Measurements from ENCODE around the gene RASGRF2.

The RASGRF2 gene

DNA sequence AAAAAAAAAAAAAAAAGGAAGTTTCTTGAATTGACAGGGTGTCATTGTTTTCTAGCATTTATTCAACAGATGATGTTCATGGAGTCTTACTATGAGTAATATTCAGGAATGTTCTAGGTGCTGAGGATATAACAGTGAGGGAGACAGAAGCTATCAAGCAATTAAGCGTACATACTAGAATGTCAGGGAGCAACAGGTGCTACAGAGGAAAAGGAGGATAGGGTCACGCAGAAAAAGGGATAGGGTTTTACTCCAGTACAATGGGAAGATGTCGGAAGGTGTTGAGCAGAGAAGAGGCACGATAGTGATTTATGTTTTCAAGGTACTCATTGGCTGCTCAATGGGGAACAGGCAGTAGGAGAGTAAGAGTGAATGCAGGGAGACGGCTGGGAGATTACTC, 6.6 kb upstream of the RASGRF2 start:
- no peak for DNase-seq

DNA sequence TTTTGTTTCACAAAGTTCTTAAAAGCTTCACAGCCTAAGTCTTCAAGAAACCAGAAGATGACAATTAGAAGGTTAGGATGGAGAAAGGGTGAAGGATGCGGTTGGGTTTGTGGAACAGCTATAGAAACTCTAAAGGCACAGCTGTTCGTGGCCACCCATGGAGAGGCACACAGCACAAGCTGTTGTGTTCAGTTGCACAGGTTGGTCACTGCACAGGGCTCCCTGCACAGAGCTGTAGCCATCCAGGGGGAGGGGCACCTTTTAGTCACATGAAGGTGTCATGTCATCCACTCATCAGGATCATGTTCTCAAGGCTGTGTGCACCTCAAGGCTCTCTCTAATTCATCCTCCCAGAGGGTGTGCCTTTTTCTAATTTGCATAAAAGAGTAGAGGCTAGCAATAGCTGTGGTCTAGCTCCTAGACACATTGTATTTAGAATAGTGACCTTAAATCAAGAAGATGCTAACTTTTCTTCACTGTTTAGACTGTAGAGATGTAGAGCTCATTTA, 5.0 kb upstream of the RASGRF2 start:
- DNase-seq = no peak

DNA sequence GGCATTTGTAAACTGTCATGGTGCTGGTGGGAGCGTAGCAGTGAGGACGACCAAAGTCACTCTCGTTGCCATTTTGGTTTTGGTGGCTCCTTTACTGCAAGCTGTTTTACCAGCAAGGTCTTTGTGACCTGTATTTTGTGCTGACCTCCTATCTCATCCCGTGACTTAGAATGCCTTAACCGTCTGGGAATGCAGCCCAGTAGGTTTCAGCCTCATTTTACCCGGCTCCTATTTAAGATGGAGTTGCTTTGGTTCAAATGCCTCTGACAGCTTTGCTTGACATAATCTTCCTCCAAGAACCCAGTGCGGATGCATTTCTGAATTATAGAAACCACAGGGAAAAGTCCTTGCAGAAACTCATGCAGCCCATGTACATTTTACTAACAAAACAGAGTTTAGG, 3.9 kb upstream of the RASGRF2 start:
- no peak for DNase-seq

DNA sequence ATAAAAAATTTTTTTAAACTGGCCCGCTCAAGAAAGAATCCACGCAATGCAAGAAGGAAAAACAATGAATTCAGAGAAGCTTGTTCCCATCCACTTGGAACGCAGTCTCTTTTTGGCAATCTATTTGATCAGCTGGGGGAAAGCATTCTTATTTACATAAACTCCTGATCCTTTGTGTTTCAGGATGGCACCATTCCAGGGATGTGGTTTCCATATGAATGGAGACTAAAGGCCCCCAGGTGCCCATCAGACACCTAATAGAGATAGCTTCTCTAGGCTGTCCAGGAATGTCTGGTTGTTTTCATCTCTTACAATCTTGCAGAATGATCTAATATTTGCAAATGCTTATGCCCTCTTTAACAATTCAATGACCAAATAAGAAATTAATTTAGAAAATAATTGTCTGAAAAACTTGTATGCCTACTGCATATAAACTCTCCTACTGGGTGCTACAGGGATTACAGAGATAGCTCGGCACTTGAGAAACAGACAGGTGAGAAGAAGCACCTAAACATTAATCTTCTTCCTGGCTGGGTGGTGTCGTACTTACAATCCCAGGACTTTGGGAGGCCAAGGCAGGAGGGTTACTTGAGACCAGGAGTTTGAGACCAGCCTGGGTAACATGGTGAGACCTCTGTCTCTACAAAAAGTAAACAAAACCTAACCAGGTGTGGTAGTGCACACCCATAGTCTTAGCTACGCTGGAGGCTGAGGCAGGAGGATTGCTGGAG, 3.0 kb upstream of the RASGRF2 start:
- DNase-seq = no peak

DNA sequence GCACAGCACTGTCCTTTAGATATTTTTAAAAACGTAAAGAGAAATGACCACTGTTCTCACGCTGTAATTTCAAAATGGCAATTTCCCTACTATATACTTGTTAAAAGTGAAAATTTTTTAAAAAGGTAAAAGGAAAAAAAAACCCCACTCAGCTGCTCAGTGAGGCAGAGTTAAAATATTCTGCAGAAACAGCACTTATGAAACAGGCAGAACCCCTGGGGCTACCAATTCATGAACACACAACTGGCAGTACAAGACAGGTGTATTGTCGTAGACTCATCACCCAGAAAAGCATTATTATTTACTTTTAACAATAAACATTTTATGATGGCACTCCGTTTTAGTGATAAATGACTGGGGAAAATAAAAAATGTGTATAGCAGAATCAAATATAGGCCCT, 1.5 kb upstream of the RASGRF2 start:
- DNase-seq = no peak

DNA sequence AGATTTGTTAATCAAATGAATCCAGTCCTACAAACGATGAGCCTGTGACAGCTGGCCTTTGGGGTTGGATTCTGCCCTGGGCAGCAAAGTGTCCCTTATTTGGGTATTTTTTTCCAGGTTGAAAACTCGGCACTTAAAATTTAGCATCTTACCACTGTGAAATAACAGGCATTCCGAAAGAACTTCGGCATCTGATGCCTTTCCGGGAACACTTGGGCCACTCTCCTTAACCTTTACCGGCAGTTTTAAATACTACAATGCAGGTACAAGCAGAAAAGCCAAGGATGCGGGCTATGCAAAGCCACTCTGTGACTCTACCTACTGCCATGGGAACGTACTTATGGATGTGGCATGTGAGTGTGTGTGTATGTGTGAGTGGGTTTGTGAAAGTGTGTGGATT, 1.0 kb upstream of the RASGRF2 start:
- DNase-seq = no peak

DNA sequence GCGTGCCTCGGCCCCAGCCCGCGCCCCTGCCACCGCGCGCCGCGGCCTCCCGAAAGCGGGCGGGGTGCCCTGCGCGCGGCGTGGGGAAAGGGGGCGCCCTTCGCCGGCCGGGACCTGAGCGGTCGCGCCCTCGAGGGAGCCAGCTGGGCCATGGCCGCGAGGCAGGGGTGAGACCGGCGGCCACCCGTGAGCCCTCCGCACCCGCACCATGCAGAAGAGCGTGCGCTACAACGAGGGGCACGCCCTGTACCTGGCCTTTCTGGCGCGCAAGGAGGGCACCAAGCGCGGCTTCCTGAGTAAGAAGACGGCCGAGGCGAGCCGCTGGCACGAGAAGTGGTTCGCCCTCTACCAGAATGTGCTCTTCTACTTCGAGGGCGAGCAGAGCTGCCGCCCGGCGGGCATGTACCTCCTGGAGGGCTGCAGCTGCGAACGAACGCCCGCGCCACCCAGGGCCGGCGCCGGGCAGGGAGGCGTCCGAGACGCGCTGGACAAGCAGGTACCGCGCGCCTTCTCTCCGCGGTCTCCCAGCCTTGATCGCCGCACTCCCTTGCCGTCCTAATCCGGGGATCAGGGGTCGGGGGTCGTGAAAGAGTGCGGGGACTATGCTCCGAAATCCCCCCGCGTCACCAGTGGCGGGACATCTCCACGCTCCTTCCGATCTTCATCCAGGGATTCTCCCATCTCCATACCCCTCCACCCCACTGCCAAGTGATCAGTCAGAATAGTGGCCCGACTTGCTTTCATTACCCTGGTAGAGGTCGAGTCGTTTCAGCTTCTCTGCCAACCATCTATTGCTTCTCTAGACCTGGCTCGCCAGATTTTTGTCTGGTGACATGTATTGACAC, 590 bp downstream of the RASGRF2 start:
- peak; percentile 32 to 51 for DNase-seq

DNA sequence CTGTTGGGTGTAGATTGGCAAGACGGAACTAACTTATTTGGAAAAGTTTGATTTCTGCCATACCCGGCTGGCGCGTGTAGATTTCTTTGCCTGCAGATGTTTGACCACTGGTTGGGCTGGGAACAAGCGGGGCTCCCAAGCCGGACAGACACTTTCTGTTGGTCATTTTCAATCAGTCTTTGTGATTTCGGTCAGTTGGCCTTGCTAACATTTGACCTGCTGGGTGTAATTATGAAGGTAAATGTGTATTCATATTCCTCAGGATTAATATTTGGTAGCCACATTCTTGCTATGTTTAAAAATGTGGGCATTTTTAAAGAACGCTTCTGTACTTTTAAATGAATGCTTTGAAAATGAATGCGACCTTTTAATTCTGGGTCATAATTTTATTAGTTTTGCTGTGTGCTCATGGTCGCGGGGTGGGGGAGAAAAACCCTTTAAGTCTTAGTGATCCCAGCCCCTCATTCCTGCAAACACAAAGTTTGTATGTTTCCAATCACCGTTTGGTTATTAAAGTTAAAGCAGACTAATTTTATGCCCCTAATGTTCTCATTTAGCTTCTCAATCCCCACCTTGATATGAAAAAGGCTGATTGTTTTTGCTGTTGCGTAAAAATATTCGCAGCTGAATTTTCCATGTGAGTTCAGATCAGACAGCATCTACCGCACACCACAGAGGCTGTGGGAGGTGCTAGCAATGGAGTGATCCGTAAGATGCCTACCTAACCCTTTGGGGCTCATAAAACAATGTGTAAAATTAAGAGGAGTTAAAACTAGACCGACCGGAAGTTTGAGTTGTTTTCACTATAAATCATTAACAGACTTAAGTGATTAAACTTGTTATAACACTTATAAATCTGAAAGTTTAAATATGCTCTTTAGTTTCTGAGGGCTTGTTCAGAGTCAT, 1.5 kb downstream of the RASGRF2 start:
- peak; percentile 30 to 59 for DNase-seq

DNA sequence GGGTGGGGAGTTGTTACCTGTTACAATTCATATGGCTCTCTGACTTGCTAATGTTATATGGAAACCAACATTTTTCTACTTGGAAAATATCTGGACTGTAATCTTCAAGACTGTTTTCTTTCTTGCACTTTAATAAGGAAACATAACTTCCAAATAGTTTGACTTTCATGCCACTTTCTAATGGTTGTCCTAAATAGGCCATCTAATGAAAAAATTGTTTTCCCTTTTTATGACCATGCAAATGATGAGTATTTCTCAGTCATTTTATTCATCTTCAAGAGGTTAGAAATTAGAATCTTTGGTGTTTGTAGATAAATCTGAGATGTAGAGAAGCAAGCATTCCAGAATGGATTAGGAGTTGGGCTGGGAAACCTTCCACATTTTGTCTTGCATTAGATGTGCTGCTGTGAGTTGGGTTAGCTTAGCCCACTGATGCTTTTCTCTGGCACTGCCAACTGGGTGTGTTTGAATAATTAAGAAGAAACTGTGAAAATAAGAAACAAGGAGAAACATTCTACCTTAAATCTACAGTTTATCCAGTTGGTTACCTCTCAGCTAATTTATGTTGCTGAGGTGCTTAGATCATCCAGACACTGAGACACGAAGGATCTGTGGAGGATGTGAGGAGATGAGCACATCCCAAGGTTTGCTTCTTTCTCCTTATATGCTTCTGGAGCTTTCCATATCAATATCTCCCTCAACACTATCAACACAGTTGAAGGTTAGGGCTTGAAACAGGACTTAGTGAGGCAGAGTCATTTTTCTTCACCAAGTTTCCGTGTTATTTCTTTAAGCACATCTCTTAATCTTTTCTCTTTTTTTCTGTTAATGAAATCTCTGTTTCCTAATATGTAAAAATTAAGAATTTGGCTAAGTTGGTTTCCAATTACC, 2.7 kb downstream of the RASGRF2 start:
- no peak for DNase-seq

DNA sequence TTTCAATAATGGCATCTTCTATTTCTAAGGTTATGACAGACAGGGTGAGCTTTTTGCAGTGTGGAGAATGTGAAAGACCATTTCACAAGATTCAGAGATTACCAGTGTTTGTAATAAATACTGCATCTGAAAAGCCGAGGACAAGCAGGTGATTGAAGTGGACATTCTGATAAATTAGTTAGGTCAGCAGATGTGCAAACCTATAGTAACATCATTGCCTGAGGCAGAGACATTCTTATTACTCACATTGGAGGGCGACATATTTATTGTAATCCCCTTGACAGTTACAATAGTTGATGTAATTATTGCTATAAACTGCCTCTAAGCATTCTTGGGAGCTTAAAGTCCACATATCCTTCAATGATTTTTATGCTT, 3.3 kb downstream of the RASGRF2 start:
- no peak for DNase-seq

DNA sequence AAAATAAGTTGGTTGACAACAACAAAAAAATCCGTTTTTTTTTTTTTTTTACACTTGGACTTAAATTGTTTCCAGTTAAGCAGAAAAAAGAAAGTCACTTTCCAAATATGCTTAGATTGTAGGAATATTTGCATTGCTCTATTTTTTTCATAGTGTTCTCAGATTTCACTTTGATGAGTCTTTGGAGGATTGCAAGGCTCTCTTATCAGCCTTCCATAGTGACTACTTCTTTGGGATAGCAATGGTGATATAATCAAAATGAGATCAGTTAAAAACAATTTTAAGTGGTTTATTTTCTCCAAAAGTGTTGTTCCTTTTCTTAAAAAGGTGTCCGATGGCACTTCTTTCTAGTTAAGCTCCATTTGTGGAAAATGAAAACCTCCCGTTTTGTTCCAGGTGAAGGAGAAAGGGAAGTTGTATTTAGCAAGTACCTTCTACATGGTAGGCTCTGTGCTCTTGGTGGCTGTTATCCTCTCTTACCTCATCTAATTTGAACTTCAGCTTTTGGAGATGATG, 3.9 kb downstream of the RASGRF2 start:
- DNase-seq = no peak

DNA sequence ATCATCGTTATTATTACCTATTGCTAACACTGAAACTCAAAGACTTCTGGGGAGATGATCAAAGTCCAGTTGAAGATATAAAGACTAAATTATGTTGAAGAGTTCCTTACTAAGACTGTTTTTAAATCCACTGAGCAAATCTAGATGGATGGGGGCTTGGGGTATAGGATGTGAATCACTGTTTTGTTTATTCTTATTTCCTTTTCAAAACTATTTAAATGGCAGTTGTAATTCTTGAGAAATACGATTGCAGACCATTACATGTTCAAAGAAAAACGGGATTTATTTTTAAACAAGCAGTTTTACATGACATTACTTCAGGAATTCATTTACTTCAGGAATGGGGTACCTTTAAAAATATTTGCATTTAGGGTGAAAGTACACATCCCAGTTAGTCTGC, 4.3 kb downstream of the RASGRF2 start:
- no peak for DNase-seq

DNA sequence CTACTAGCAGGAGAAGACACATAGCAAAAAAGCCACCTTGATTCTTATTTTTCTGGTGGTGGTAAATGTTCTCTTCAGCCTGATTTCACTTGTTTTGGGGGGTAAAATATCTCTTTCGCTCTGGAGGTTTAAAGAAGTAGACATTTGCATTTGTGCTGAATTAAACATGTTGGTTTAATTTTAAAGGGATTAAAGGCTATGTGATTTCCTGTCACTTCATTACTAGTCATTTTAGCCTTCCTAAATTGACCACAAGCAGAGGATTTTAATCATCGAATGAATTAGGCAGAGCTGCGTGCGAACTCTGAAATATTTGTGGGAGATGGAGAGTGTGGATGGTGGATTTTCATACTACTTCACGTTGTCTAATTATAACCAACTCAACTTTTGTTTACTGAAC, 4.8 kb downstream of the RASGRF2 start:
- no peak for DNase-seq

DNA sequence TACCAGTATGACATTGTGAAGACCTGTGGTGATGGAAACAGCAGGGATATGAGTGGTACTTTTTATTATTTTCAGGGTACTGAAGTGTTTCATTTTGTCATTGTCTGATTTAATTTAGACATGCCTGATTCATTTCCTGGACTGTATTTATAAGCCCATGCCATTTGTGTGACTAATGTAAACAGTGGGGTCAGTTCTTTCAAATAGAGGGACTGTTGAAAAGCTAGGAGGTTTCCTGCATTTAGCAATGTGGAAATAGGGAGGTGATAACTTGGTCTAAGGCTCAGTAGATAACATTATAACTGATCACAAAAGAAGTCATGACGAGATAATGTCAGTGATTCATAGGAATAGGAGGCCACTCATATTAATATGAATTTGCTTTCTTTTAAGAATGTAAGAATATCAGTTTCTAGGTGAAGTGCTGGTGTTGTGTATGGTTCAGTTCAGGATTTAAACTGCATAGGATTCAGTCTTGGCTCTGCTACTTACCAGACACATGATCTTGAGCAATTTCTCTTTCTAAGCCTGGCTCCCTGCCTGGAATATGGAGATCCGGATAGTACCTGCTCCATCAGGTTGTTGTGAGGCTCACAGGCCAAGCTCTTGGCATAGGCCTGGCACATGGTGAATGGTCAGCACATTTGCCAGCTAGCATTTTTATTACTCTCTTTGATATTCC, 7.5 kb downstream of the RASGRF2 start:
- DNase-seq = no peak

DNA sequence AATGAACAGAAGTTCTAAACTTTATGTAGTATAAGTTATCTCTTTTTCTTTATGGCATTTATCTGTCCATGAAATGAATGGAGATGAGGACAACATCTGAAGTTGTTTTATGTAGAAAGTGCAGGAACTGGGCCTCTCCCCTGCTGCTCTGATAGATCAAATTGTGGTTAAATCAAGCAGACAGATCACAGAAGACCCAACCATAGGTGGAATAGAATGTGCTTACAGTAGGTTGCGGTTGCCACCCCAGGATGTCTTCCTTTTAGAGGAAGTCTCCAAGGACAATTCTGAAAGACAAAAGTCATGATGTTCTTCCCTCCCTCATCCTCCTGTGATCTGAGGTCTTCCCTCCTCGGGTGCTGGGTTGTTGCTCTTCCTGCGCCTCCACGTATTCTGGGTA, 12.9 kb downstream of the RASGRF2 start:
- peak in 1 of 2 donors; percentile 30 for DNase-seq

DNA sequence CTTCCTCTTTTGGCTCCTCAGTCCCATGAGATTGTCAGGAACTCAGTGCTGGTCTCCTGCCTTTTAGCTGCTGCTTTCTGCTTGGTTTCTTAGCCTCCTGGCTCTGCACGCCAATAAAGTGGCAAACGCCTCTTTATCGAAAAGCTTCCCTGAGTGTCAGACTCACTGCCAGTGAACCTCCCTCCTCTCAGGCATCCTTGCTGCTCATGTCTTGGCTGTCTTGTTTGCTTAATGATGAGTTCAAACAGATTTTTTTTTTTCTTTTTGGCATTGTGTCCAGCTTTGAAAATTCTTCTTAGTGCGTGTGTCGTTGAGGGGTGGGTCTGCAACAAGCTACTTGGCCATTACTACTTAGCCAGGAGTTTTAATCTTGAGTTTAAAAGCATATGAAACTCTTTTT, 14.9 kb downstream of the RASGRF2 start:
- no peak for DNase-seq

DNA sequence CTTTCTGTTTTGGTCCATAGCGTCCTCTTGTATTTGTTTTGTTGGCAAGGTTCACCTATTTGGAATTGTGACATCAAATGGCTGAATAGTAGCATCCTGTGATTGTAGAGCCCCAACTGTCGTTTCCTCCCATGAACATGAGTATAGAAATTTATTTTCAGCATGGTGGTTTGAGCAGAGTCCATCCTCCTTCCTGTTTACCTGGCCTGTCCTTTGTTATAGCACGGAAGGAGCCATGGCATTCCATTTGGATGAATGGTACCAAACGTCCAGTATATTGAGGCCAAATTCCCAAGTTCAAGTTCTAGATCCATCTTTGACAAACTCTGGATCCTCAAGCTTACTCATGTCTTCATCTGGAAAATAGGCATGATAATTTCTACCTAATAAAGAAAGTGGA, 16.8 kb downstream of the RASGRF2 start:
- DNase-seq = no peak

DNA sequence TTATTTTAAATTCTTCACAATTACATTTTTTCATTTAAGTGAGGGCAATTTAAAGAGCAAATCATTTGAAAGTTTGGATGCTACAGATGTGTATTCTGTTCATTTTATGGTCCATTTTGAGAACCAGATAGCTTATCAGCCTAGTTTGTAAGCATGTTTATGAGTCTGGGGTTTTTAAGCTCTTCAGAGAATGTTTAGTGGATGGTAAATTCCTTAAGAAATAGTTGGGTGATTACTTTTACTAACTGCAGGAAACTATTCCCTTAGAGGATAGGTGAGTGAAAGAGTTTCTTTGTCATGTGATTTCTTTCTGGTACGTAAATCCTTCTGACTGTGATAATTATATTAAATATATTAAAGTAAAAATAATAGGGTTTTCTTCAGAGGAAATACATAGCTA, 17.6 kb downstream of the RASGRF2 start:
- no peak for DNase-seq

DNA sequence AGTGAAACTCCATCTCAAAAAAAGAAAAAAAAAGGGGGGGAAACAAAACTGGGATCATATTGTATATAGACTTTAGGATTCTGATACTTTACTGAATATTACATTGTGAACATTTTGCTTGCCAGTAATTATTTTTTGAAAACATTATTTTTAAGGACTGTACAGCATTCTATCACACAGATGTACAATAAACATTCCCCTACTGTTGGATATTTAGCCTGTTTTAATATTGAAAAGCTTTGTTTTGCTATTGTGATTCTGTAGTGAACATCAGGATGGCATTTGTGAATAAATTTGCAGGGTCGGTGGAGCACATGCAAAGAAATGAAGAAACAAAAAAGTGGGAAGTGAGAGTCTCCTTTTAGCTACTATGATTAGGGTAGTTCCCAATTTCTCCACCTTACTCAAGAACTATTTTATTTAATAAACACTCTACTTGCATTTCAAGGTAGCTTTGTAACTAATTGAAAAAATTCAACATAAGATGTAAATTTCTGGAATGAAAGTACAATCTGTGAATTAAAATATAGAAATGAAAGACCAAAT, 18.7 kb downstream of the RASGRF2 start:
- no peak for DNase-seq

DNA sequence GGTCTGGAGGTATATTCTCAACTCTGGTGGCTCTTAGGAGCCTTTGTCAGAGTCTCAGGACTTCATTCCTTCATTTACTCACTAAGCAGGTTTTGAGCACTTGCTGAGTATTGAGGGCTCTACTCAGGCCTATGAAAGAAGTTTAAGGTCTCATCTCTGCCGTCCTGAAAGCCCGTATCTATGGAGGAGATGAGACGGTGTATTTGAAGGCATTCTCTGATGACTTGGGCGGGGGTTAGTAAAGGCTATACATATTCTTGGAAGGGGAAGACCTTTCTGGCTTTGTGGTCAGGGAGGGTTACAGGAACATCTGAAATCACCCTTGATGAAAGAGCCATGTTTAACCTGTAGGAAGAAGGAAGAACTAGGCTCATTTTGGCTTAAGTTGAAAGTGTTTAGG, 21.9 kb downstream of the RASGRF2 start:
- DNase-seq = no peak
